Stimulated activated CD4-positive, alpha-beta T cell treated with anti-CD3 and anti-CD28 coated beads, Interleukin-2, amount 100 ng/mL, for 24 hours (primary cell): ENCODE data around the gene PEX26.
"Not testable (repeated sequence)": the region's sequence is repeated elsewhere in the genome, so short reads cannot be mapped to it uniquely, and the experiment has no call there.

ENCODE experiments used
- DNase-seq, 2 donors: peaks; one replicate each; pipeline ENCODE4 v3.0.0-alpha.2; 2020

Gene PEX26

DNA sequence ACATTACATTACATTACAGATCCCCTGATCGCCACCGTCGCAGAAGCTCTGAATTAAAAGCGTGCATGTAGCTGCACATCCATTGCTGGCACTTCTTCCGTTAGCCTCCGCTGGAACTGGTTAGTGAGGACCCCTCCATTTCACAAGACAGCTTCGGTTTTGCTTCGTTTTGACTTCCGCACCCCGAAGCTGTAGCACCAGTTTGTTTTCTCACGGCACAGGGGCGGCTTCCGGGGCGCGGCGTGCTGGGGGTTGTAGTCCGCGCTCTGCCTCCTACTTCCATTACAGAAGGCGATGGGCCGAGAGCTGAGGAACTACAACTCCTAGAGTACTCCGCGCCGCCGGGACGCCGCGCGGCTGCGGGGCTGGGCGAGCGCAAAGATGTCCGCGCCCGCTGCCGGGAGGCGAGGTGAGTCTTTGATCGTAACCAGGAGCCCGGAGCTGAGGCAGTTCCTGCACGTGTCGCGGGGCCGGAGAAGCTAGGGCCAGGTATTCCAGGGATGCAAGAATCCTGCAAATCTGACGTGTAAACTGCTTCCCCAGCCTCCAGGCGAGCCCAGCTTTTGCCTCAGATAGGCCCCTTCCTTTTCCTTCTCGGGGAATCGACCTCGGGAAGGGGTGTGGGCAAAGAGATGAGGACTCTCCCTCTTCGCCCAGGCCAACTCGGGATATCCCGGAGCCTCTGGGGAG, at the start of gene PEX26:
Gene PEX26, plus strand, starts transcription at position 352 of the 690 bp plus-strand sequence. CDS start 387 bp downstream, outside the sequence.
- peak; percentile 94 to 95 for DNase-seq

DNA sequence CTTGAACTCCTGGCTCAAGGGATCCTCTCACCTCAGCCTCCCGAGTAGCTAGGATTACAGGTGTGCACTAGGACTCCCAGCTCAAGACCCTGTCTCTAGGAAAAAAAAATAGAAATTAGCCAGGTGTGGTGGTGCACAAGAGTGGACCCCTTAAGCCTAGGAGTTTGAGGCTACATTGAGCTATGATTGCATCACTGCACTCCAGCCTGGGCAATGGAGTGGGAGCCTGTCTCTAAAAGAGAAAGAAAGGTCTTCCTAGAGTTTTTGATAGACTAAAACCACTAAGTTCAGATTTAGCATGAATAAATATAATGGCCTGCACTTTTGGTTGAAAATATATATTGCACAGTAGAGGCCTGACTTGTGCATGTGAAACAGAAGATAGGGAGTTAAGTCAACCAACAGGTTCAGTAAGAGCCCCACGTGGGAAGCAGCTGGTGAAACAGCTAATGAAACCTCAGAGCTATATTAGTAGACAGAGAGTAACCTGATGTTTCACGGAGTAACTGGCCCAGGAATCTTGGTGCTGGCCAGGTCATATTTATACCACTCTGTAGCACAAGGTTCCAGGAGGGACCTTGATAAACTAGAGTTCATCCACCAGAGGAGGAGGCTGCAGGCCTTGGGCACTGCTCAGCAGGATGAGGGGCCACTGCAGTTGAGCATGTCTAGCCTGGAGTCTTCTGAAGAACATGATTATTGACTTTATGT, 48.8 kb upstream of the PEX26 start:
- no peak for DNase-seq

GRCh38 chr22:18029686-18030267, 48.0 kb upstream of the PEX26 start:
- DNase-seq: no peak

- no peak for DNase-seq
Measured at GRCh38 chr22:18031695-18032454, 45.9 kb upstream of the PEX26 start.

DNA sequence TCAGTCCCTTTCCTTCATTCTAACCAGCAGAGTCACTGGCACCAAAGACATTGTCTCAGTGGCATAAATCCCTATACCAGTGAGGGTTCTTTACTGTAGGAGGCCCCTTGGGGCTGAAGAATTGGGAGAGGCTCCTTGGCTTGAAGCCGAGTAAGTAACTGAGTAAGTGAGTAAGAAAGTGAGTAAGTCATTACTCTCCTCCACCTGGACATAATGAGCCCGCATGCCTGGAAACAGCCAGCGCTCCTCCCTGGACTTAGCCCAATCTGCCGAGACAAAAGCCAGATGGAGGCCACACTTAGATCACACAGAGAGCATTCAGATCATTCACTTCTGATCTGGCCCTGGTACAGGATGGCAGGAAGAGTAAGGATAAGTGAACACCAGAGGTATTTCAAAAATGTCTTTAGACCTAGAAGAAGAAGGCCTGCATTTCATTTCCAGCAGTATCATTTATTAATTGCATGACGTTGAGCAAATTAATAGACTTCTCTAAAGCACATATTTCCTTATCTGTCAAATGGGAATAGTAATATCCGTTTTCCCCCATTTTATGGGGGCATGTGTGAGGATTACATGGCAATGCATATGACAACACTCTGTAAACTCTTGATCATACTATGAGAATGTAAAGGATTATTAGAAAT, 45.2 kb upstream of the PEX26 start:
- DNase-seq: no peak

DNA sequence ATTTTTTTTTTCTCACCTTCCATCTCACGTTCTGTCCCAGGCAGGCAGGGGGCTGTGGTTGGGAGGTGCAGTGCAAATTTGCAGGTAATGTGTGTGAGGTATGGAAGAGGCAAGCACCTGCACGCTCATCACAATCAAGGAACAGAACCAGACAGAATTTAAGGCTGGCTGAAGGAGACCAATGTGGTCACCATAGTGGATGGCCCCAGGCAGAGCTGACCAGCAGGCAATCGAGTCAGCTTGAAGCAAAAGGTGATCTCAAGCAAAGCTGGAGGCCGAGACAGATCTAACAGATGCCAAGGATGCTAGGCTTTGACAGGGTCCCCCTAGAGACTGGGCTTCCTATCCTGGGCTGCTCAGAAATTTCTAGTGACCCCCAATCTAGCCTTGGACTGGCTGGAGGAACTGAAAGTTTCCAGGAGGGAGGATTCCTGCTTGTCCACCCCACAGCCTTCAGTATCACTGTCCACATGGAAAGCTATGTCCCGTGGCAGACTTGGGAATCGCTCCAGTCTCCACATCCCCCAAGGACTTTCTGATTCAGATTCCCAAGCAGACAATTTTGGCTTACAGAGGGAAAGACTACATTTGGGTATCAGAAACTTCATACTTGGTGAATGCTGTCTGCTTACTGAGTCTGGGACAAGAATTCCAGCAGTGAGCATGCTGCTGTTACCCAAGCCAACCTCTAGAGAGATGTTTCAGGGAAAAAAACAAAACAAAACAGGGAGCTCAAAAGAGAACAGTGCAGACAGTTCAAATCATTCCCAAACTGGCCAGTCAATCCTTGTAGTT, 44.4 kb upstream of the PEX26 start:
- no peak for DNase-seq

GRCh38 chr22:18034076-18034475, 43.7 kb upstream of the PEX26 start:
- DNase-seq: no peak

GRCh38 chr22:18035751-18036150, 42.0 kb upstream of the PEX26 start:
- DNase-seq: no peak

DNA sequence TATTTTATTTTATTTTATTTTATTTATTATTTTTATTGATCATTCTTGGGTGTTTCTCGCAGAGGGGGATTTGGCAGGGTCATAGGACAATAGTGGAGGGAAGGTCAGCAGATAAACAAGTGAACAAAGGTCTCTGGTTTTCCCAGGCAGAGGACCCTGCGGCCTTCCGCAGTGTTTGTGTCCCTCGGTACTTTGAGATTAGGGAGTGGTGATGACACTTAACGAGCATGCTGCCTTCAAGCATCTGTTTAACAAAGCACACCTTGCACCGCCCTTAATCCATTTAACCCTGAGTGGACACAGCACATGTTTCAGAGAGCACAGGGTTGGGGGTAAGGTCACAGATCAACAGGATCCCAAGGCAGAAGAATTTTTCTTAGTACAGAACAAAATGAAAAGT, 36.9 kb upstream of the PEX26 start:
- DNase-seq: not testable (repeated sequence)

DNA sequence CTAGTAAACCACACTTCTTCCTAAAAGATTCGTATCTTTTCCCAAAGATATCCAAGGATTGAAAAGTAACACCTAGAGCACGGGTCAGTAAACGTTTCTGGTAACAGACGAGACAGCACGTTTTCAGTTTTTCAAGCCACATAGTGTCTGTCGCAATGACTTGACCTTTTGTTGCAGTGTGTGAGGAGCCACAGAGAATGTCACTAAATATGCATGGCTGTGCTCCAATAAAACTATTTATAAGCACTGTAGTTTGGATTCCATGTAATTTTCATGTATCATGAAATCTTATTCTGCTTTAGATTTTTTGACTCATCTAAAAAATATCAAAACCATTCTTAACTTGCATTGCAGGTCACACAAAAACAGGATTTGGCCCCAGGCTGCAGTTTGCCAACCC, 35.1 kb upstream of the PEX26 start:
- DNase-seq: no peak

- no peak for DNase-seq
Measured at GRCh38 chr22:18044548-18045271, 33.1 kb upstream of the PEX26 start.

DNA sequence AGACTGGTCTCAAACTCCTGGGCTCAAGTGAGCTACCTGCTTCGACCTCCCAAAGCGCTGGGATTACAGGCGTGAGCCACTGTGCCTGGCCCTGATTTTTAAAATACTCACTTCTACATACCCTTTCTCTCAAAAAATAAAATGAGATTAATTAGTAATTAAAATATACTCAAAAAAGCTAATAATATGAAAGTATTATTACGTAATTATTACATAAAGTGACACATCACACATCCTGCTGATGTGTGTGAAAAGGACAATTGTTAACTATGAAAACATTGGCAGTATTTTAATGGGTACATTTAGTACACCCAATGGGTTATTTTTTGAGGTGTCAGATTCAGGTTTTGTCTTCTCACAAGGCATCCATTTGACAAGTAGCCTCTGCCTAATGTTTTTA, 32.0 kb upstream of the PEX26 start:
- DNase-seq: no peak

- no peak for DNase-seq
Measured at GRCh38 chr22:18048041-18048440, 29.7 kb upstream of the PEX26 start.

GRCh38 chr22:18048441-18048898, 29.3 kb upstream of the PEX26 start:
- DNase-seq: no peak

DNA sequence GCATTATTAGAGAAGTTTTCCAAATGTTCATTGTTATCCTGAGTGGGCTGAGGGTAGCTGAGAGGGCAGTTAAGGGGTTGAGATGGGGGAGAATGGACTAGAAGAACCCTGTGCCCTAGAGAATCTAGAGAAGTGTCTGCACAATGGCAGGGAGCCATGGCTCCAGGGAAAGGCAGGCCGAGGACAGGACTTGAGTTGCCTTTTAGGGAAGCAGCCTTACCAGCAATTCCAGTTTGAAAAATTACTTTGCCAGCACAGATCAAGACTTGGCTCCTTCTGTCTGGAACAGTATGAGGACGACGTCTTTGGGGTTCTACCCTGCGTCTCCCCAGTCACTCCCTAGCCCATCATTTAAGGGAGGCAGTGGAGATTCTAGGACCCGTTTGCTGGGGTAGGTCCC, 27.7 kb upstream of the PEX26 start:
- no peak for DNase-seq

DNA sequence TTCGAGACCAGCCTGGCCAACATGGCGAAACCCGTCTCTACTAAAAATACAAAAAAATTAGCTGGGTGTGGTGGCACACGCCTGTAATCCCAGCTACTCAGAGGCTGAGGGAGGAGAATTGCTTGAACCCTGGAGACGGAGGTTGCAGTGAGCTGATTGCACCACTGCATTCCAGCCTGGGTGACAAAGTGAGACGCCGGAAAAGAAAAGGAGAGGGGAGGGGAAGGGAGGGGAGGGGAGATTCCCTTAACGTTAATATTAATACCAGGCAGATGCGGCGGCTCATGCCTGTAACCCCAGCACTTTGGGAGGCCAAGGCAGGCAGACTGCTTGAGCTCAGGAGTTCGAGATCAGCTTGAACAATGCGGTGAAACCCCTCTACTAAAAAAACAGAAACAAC, 26.7 kb upstream of the PEX26 start:
- DNase-seq: not testable (repeated sequence)

GRCh38 chr22:18053216-18053946, 24.4 kb upstream of the PEX26 start:
- DNase-seq: not testable (repeated sequence)

DNA sequence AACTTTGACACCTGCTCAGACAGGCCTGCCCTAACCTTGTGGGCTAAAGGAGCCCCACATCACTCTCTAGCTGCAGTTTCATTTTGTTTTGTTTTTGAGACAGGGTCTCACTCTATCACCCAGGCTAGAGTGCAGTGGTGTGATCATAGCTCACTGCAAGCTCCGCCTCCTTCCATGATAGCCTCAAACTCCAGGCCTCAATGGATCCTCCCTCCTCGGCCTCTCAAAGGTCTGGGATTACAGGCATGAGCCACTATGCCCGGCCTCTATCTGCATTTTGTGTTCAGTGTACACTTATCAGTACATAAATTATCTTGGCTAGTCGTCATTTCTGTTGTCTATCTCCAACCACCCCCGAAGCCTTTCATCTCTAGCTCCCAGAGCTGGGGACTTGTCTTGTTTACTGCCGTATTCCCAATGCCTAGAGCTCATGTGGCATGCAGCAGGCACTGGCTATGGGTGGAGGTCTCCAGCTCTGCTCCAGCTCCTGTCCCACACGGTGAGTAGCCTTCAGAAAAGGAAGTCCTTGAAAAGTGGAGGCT, 22.1 kb upstream of the PEX26 start:
- DNase-seq: no peak

- DNase-seq: no peak
Measured at GRCh38 chr22:18056161-18056666, 21.6 kb upstream of the PEX26 start.
